Measurements from ENCODE around the gene IRF5.

Gene IRF5

GRCh38 chr7:128921866-128922440 is 15.8 kb upstream of the IRF5 start:
- FAIRE-seq = no peak

GRCh38 chr7:128922496-128923410 is 15.0 kb upstream of the IRF5 start:
- FAIRE-seq = no peak

- FAIRE-seq = no peak
Measured at GRCh38 chr7:128923411-128923800, 14.3 kb upstream of the IRF5 start.

DNA sequence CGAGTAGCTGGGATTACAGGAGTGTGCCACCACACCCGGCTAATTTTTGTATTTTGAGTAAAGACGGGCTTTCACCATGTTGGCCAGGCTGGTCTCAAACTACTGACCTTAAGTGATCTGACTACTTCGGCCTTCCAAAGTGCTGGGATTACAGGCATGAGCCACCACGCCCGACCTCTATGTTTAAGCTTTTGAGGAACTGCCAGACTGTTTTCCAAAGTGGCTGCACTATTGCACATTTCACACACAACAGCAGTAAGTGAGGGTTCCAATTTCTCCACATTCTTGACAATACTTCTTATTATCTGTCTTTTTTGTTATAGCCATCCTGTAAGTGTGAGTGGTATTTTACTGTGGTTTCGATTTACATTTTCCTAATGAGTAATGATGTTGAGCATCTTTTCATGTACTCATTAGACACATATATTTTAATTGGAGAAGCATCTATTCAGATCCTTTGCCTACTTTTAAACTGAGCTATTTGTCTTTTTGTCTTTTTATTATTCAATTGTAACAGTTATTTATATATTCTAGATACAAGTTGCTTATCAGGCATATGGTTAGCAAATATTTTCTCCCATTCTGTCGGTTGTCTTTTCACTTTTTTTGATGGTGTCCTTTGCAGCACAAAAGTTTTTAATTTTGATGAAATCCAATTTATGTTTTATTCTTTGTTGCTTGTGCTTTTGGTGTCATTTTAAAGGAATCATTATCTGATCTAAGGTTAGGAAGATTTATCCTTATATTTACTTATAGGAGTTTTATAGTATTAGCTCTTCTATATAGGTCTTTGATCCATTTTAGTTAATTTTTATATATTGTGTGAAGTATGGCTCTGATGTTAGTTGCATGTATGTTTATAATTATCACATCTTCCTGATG is 12.8 kb upstream of the IRF5 start:
- no peak for FAIRE-seq

DNA sequence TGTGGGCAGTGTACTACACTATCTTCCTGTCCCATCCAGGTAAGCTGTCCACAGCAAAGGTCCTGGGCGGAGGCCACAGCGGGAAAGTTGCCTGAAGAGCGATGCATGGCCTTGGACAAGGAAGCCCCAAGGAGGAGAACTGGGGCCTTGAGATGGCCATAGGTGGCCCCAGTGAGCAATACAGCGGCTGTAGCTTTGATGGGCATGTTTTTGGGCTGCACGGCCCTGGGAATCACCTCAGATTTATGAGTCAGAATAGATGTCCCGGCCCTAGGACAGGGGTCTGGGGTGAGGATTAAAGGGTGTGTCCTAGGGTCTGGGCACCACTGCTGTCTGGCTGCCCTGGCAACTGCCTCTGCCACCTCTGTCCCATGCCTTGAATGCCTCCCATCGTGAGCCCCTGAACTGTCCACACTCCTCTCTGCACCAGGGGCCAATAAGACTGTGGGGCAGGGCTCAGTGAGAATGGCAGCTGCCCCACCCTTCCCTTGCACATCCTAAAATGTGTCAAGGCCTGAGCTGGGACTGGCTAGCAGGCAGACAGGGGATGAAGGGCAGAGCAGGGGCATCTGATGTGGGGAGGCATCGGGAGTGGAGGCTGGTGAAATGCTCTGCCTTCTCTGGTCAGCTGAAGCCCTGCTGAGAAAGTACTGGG is 9.4 kb upstream of the IRF5 start:
- no peak for FAIRE-seq

GRCh38 chr7:128928882-128929788 is 8.6 kb upstream of the IRF5 start:
- no peak for FAIRE-seq

DNA sequence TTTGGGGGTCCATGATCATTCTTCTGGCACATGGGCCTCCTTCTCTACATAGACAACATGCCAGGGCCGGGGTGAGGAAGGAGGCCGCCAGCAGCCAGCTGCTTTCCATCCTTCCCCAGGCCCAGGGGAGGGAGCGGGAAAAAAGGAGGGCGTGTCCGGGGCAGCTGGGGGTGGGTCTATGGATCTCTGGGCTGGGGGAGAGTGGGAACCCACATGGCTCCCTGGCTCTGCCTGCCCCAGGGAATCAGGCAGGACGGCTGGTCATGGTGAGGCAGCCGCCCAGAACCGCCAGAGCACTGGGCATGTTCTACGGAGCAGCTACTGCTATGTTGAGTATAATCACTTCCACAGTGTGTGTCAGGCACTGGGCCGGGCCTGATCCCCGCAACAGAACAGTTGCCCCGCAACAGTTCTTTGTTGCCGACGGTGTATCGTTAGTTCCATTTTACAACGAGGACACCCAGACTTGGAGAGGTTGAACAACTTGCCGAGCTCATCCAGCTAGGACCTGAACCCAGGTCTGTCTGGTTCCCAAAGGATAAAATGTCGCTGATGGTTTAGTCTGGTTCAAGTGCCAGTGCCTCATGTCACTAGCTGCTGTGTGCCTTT is 6.4 kb upstream of the IRF5 start:
- no peak for FAIRE-seq

- no peak for FAIRE-seq
Measured at GRCh38 chr7:128931965-128932861, 5.5 kb upstream of the IRF5 start.

DNA sequence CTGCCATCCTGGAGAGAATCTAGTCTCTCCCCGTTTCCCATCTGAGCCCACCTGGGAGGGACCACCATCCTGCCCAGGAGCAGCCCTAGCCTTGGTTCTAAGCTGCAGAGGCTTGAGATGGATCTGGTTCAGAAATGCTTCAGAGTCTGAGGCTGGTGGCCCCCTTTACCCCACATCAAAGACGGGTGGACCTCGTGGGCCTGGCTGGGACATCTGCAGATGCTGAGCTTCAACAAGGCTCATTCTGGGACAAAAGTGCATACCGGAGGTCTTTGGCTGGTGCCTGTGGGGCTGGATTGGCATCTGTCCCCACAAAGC is 4.9 kb upstream of the IRF5 start:
- FAIRE-seq = no peak

DNA sequence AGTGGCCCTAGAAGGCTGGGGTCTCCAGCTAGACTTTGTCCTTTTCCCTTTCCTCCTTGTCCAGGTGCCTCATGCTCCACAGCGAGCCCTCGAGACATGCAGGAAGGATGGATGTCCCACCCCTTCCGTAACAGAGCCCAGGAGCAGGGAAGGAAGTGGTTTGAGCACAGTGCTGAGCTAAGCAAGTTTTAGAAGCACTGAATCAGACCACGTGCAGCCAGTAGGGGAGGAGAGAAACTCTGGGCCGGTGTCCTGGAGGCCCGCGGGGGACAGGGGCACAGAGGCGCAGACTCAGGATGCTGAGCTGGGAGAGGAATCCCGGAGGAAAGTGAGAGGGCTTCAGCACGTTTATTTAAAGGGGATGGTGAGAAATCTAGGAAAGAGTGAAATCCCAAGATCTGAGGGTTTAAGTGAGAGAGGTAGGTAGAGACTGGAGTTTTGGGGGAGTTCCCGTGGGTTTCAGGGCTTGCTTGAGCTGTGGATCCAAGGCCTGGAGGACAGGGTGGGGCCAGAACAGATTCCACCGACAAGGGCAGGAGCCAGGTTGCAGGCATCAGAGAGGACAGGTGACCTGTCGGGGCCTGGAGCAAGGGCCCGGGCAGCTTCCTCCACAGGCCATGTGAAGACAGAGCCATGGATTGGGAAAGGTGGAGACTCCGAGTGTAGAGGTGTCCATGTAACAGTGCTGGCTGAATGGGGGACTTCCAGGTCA is 4.4 kb upstream of the IRF5 start:
- FAIRE-seq = no peak

DNA sequence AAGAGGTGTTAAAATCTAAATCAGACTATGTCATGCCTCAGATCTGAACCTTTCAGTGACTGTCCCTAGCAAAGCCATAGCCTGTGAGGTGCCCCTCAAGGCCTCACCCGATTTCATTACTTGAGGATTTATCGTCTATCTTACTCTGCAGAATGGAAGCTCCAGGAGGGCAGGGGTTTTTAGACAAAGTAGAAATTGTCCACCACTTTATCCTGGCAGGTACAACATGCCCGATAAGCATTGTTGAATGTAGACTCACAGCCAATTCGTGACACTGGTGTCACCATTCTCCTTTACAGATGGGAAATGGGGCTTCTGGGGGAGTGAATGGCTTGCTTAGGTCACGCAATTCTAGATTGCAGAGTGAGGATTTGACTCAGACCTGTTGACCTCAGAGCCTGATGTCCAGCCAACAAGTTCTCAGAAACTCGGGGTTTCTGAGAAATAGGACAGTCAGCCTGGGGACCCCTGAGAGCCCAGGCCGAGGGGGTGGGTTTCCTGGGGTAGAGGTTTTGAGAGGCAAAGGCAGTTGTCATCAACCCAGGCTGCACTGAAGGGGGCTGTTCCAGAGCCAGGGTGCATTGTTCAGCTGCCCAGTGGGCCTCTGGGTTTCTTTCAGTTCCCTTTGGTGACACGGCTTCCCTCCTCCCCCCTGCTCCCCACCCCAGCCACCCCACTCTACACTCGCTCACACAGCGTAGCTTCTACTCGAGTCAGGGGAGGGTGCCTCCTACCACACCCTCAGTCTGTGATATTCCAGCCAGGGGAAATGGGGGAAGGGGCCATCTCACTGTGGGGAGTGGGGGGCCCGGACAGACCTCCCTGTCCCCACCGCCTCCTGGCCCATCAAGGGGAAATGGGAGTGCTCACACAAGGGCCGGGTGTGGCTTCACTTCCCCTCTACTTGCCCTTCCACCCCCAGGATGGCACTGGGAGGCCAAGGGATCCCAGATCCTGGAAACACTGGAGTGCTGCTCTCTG is 3.1 kb upstream of the IRF5 start:
- FAIRE-seq = no peak

- FAIRE-seq = no peak
Measured at GRCh38 chr7:128935342-128935730, 2.4 kb upstream of the IRF5 start.

GRCh38 chr7:128936798-128937197 is 929 bp upstream of the IRF5 start:
- no peak for FAIRE-seq

DNA sequence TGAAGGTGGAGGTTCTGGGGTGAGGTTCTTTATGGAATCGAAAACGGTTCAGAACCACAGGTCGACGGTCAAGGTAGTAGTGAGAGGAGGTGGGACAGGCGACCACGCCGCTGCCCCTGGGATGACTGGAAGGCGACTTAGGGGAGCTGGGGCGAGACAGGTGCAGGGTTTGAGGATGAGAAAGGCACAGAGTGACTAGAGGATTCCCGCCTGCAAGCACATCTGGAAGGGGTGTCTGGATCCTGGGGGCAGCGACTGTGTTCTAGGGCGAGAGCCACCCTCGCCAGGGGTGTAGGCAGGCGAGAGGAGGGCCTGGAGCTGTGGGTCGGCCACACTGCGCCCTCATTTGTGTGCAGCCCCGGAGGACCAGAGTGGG is 468 bp upstream of the IRF5 start:
- no peak for FAIRE-seq

GRCh38 chr7:128938544-128939074 is 882 bp downstream of the IRF5 start:
- FAIRE-seq = no peak

GRCh38 chr7:128939075-128939860 is 1.5 kb downstream of the IRF5 start:
- FAIRE-seq = no peak

- FAIRE-seq = no peak
Measured at GRCh38 chr7:128939861-128940410, 2.2 kb downstream of the IRF5 start.

Data from TTC549 (cell line).